ENCODE results near the gene SIK1.
"Not testable (repeated sequence)": the region's sequence is repeated elsewhere in the genome, so short reads cannot be mapped to it uniquely, and the experiment has no call there.

Gene SIK1

GRCh38 chr21:43412020-43412788 is 14.7 kb downstream of the SIK1 start:
- not testable (repeated sequence) for H3K4me3 Mint-ChIP-seq; H3K36me3 Mint-ChIP-seq (ENCODE audit: low read depth); H3K9me3 Mint-ChIP-seq; DNase-seq; H3K27me3 Mint-ChIP-seq; H3K4me1 Mint-ChIP-seq (ENCODE audit: low read depth); H3K27ac Mint-ChIP-seq

- H3K27me3 Mint-ChIP-seq; H3K4me3 Mint-ChIP-seq; H3K27ac Mint-ChIP-seq; DNase-seq; H3K4me1 Mint-ChIP-seq (ENCODE audit: low read depth); H3K36me3 Mint-ChIP-seq (ENCODE audit: low read depth); H3K9me3 Mint-ChIP-seq: not testable (repeated sequence)
Measured at GRCh38 chr21:43410456-43411068, 16.4 kb downstream of the SIK1 start.

- DNase-seq; H3K27ac Mint-ChIP-seq; H3K4me3 Mint-ChIP-seq; H3K27me3 Mint-ChIP-seq; H3K4me1 Mint-ChIP-seq (ENCODE audit: low read depth); H3K9me3 Mint-ChIP-seq; H3K36me3 Mint-ChIP-seq (ENCODE audit: low read depth): not testable (repeated sequence)
Measured at GRCh38 chr21:43407139-43407538, 19.8 kb downstream of the SIK1 start.

GRCh38 chr21:43404450-43404849 is 22.5 kb downstream of the SIK1 start:
- H3K36me3 Mint-ChIP-seq (ENCODE audit: low read depth); H3K27ac Mint-ChIP-seq; H3K4me3 Mint-ChIP-seq; DNase-seq; H3K27me3 Mint-ChIP-seq; H3K9me3 Mint-ChIP-seq; H3K4me1 Mint-ChIP-seq (ENCODE audit: low read depth): not testable (repeated sequence)

GRCh38 chr21:43403651-43404430 is 23.1 kb downstream of the SIK1 start:
- not testable (repeated sequence) for H3K36me3 Mint-ChIP-seq (ENCODE audit: low read depth); H3K27ac Mint-ChIP-seq; DNase-seq; H3K27me3 Mint-ChIP-seq; H3K4me3 Mint-ChIP-seq; H3K9me3 Mint-ChIP-seq; H3K4me1 Mint-ChIP-seq (ENCODE audit: low read depth)

DNA sequence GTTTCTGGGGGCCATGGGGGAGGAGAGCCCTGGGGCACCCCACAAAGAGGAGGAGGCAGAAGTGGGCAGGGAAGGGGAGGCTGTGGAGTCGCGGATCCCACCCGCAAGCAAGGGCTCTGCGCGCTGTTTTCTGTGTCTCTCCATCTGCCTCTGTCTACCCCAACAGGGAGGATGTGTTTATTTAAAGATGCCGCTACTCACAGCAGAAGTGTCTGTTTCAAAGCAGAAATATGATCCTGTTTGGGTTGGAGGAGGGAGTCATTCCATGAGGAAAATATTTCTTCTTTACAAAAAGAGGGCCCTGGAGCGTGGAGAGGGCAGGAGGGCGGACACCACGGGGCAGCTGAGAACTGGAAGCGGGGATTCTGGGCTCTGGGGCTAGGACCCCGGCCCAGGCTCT is 25.8 kb downstream of the SIK1 start:
- H3K9me3 Mint-ChIP-seq; H3K27ac Mint-ChIP-seq; DNase-seq; H3K4me1 Mint-ChIP-seq (ENCODE audit: low read depth); H3K27me3 Mint-ChIP-seq; H3K36me3 Mint-ChIP-seq (ENCODE audit: low read depth); H3K4me3 Mint-ChIP-seq: not testable (repeated sequence)

DNA sequence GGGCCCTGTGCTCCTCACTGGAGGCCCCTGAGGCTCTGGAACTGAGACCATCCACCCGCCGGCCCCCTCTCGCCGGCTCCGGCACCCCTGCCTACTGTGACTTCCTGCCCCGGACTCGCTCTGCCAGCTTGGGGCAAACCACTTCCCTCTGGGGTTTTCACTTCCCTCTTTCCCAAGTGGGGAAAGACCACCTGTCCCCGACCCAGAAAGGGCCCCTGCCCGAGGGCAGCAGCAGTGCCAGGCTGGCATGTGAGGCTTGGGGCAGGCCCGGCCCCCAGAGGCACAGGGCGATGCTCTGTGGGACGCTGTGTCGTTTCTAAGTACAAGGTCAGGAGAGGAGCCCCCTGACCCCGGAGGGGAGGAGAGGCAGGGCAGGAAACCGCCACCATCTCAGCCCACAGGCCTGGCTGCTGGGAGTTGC is 27.3 kb downstream of the SIK1 start:
- H3K4me3 Mint-ChIP-seq; DNase-seq; H3K27ac Mint-ChIP-seq; H3K27me3 Mint-ChIP-seq; H3K9me3 Mint-ChIP-seq; H3K4me1 Mint-ChIP-seq (ENCODE audit: low read depth); H3K36me3 Mint-ChIP-seq (ENCODE audit: low read depth): not testable (repeated sequence)

DNA sequence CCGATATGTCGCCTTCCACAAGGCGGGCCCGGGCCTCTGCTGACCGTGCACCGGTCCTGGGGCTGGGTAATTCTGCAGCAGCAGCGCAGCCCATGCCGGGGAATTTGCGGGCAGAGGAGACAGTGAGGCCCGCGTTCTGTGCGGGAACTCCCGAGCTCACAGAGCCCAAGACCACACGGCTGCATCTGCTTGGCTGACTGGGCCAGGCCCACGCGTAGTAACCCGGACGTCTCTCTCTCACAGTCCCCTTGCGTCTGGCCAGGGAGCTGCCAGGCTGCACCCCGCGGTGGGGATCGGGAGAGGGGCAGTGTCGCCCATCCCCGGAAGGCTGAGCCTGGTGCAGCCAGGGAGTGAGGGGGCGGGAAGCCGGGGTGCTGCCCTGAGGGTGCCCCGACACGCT is 27.8 kb downstream of the SIK1 start:
- not testable (repeated sequence) for H3K4me3 Mint-ChIP-seq; H3K36me3 Mint-ChIP-seq (ENCODE audit: low read depth); H3K9me3 Mint-ChIP-seq; DNase-seq; H3K27ac Mint-ChIP-seq; H3K27me3 Mint-ChIP-seq; H3K4me1 Mint-ChIP-seq (ENCODE audit: low read depth)

DNA sequence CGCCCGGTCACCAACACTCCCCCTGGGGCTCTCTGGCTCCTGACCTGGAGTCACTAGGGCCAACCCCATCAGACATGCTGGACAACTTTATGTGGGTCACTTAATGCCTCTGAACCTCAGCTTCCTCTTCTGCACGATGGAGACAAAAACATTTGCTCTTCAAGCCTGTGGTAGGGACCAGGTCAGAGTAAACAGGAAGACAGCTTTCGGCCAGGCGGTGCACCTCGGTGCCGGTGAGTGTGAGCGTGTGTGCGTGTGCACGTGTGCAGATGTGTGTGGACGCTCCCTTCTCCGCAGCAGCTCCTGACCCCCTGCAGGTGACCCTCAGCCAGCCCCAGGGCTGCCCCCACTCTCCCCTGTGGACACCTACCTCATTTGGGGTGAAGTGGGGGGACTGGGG is 28.4 kb downstream of the SIK1 start:
- not testable (repeated sequence) for H3K4me1 Mint-ChIP-seq (ENCODE audit: low read depth); DNase-seq; H3K27me3 Mint-ChIP-seq; H3K27ac Mint-ChIP-seq; H3K4me3 Mint-ChIP-seq; H3K9me3 Mint-ChIP-seq; H3K36me3 Mint-ChIP-seq (ENCODE audit: low read depth)

DNA sequence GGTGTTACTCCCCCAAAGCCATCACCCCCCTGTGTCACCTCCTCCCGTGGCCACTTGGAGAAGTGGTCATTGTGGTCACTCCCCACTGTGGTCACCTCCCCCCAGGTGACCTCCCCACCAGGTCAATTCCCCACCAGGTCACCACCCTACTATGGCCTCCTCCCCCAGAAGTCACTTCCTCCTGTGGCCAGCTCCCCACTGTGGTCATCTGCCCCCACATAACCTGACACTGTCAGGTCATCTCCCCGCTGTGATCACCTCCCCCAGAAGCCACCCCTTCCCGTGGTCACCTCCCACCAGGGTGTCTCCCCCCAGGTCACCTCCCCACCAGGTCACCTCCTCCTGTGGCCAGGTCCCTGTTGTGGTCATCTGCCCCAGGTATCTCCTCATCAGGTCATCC is 28.9 kb downstream of the SIK1 start:
- H3K27ac Mint-ChIP-seq; H3K4me1 Mint-ChIP-seq (ENCODE audit: low read depth); H3K4me3 Mint-ChIP-seq; DNase-seq; H3K27me3 Mint-ChIP-seq; H3K9me3 Mint-ChIP-seq; H3K36me3 Mint-ChIP-seq (ENCODE audit: low read depth): not testable (repeated sequence)

GRCh38 chr21:43397439-43397808 is 29.5 kb downstream of the SIK1 start:
- not testable (repeated sequence) for H3K36me3 Mint-ChIP-seq (ENCODE audit: low read depth); DNase-seq; H3K27me3 Mint-ChIP-seq; H3K27ac Mint-ChIP-seq; H3K4me1 Mint-ChIP-seq (ENCODE audit: low read depth); H3K4me3 Mint-ChIP-seq; H3K9me3 Mint-ChIP-seq

DNA sequence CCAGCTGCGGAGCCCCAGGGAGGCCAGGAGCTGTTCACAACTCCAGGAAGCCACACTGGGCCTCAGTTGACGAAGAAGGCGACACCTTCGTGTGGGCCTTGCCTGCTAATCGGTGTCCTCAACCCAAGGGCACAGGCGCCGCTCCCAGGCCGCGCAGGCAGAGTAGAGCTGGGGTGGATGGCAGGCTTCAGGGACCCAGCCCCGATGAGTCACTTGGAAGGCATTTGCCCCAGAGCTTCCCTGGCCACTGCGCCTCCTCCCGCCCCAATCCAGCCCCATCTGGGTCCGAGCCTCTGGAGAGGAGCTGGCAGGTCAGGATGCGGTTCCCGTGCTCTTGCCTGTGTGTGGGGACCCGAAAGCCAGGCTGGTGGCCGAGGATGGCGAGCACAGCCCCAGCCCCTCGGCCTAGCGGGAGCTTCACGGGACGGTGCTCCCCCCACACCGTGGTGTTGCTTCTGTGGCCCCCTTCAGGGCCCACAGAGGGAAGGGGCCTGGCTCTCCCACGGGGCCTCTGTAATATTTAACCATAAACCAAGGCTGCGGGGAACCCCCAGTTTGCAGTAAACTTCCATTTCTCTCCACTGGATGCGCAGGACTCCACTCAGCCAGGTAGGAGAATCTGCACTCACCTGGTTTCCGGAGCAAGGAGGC is 30.0 kb downstream of the SIK1 start:
- not testable (repeated sequence) for DNase-seq; H3K36me3 Mint-ChIP-seq (ENCODE audit: low read depth); H3K27ac Mint-ChIP-seq

GRCh38 chr21:43383351-43383750 is 43.6 kb downstream of the SIK1 start:
- H3K4me3 Mint-ChIP-seq, H3K9me3 Mint-ChIP-seq, H3K27me3 Mint-ChIP-seq: not testable (repeated sequence)

More for the DNA sequence above, 30.0 kb downstream of the SIK1 start:
- H3K9me3 Mint-ChIP-seq; H3K27me3 Mint-ChIP-seq; H3K4me3 Mint-ChIP-seq; H3K4me1 Mint-ChIP-seq (ENCODE audit: low read depth): not testable (repeated sequence)

DNA sequence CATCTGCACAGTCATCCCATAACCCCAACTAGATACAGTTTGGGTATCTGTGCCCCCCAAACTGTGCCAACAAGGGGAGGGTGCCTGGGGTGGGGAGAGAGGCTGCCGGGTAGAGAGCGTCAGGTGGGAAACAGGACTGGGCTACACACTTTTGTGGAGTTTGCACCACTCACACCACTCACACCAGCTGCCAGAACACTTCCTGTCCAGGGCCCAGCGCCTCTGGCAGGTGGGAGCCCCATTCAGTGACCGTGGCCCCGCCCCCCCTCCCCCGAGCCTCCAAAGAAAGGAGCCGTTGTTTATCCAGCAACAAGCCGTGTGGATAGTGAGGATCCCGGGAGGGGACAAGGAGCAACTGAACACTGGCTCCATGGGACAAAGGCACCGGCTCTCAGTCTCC is 44.0 kb downstream of the SIK1 start:
- not testable (repeated sequence) for H3K36me3 Mint-ChIP-seq (ENCODE audit: low read depth); H3K27ac Mint-ChIP-seq; H3K4me3 Mint-ChIP-seq; H3K9me3 Mint-ChIP-seq; H3K4me1 Mint-ChIP-seq (ENCODE audit: low read depth); DNase-seq; H3K27me3 Mint-ChIP-seq

More at GRCh38 chr21:43383351-43383750, 43.6 kb downstream of the SIK1 start:
- not testable (repeated sequence) for H3K36me3 Mint-ChIP-seq (ENCODE audit: low read depth); H3K4me1 Mint-ChIP-seq (ENCODE audit: low read depth); DNase-seq; H3K27ac Mint-ChIP-seq
